ENCODE measurements around the gene ZBTB14.

ZBTB14 gene

DNA sequence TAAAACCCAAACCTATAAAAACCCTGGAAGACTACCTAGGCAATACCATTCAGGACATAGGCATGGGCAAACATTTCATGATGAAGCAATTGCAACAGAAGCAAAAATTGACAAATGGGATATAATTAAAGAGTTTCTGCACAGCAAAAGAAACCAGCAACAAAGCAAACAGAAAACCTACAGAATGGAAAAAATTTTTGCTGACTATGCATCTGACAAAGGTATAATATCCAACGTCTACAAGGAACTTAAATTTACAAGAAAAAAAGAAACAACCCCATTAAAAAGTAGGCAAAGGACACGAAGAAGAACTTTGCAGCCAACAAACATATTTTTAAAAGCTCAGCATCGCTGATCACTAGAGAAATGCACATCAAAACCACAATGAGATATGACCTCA, 28.8 kb downstream of the ZBTB14 start:
- no peak overlapping the region for H3K27ac ChIP-seq
- TF ChIP-seq, protein P1, sequence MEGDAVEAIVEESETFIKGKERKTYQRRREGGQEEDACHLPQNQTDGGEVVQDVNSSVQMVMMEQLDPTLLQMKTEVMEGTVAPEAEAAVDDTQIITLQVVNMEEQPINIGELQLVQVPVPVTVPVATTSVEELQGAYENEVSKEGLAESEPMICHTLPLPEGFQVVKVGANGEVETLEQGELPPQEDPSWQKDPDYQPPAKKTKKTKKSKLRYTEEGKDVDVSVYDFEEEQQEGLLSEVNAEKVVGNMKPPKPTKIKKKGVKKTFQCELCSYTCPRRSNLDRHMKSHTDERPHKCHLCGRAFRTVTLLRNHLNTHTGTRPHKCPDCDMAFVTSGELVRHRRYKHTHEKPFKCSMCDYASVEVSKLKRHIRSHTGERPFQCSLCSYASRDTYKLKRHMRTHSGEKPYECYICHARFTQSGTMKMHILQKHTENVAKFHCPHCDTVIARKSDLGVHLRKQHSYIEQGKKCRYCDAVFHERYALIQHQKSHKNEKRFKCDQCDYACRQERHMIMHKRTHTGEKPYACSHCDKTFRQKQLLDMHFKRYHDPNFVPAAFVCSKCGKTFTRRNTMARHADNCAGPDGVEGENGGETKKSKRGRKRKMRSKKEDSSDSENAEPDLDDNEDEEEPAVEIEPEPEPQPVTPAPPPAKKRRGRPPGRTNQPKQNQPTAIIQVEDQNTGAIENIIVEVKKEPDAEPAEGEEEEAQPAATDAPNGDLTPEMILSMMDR (conservative IDR thresholded peaks at IDR 0.05) = no peak

DNA sequence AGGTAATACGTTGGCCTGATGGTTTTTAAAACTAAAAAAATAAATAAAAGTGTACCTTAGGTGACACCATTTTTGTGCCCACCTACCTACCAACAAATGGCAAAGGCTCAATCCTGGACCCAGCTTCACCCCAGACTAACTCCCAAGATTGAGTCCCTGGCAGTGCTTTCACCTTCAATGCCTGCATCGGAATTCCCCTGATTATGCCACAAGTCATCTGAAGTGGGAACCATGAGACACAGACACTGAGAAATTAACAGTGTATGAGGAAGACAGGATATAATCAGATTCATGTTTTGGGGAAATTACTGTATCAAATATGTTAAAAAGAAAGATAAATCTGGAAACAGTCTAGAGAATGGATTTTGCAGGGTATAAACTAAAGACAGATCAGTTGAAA, 41.6 kb downstream of the ZBTB14 start:
- H3K27ac ChIP-seq = no peak overlapping the region
- TF ChIP-seq, protein P1 (conservative IDR thresholded peaks at IDR 0.05) = no peak

GRCh38 chr18:5251117-5251516, 44.4 kb downstream of the ZBTB14 start:
- H3K27ac ChIP-seq = no peak overlapping the region
- TF ChIP-seq, protein P1 (conservative IDR thresholded peaks at IDR 0.05) = no peak

GRCh38 chr18:5250603-5251002, 44.9 kb downstream of the ZBTB14 start:
- TF ChIP-seq, protein P1 (conservative IDR thresholded peaks at IDR 0.05) = no peak
- no peak overlapping the region for H3K27ac ChIP-seq

DNA sequence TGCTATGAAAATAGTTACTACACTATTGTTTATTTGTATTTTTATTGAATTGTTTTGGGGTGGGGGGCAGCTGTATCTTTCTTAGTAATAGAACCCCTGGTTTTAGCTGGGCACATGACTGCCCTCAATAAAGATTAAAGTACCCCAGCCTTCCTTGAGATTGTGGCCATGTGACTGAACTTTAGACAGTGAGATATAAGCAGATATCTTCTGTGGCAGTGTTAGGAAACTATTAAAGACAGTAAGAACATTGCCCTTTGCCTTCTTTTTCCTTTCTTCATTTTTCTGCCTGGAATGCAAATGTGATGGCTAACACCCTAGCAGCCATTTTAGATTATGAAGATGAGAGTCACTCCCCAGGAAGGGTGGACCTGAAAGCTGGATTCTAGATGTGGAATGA, 50.6 kb downstream of the ZBTB14 start:
- TF ChIP-seq, protein P1 (conservative IDR thresholded peaks at IDR 0.05) = no peak

DNA sequence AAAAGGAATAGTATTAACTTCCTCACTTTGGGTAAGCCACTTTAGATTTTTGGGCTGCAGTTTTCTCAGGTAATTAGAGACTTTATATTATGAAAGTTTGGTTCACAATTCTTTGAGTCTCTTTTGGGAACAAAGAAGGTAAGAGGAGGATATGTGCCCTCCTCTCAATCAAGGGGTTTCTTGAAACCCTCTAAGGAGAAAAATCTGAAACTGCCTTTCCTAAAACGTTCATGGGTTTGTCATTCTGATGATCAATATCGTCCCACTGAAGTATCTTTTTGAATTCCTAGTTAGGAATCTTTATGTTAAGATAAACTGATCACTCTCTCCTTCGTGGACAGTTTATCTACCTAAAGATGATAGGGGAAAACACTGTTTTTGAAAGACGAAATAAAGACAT, 56.1 kb downstream of the ZBTB14 start:
- H3K27ac ChIP-seq = no peak overlapping the region
- TF ChIP-seq, protein P1 (conservative IDR thresholded peaks at IDR 0.05) = no peak

More for the DNA sequence above, 50.6 kb downstream of the ZBTB14 start:
- H3K27ac ChIP-seq = no peak overlapping the region
